Parathyroid adenoma (tissue), 2 donors: ENCODE results near the gene GRK2.

Source experiments
- H2AFZ ChIP-seq: fragments of 300-600 bp; sonication (generic); one replicate; pipeline ENCODE4 v1.7.0; 2017; ENCODE audit warnings: antibody characterized with exemption, mild to moderate bottlenecking
- H3K27ac ChIP-seq: fragments of 300-600 bp; sonication (generic); one replicate; pipeline ENCODE4 v1.7.0; 2017
- H3K27me3 ChIP-seq: fragments of 300-600 bp; sonication (generic); one replicate; pipeline ENCODE4 v1.7.0; 2017; ENCODE audit warnings: low read length; ENCODE audit not compliant: control insufficient read depth, insufficient read depth
- H3K36me3 ChIP-seq: fragments of 300-600 bp; sonication (generic); one replicate; pipeline ENCODE4 v1.7.0; 2017; ENCODE audit warnings: low read length; ENCODE audit not compliant: control insufficient read depth, insufficient read depth
- H3K4me1 ChIP-seq: fragments of 300-600 bp; sonication (generic); one replicate; pipeline ENCODE4 v1.7.0; 2017; ENCODE audit warnings: control low read depth
- H3K4me2 ChIP-seq: fragments of 300-600 bp; sonication (generic); one replicate; pipeline ENCODE4 v1.7.0; 2017; ENCODE audit warnings: low read length
- H3K4me3 ChIP-seq: fragments of 300-600 bp; sonication (generic); one replicate; pipeline ENCODE4 v1.7.0; 2017; ENCODE audit warnings: low read depth, low read length
- H3K79me2 ChIP-seq: fragments of 300-600 bp; sonication (generic); one replicate; pipeline ENCODE4 v1.7.0; 2017; ENCODE audit warnings: control low read depth
- H3K9ac ChIP-seq: fragments of 300-600 bp; sonication (generic); one replicate; pipeline ENCODE4 v1.7.0; 2017; ENCODE audit warnings: mild to moderate bottlenecking
- H3K9me3 ChIP-seq: fragments of 300-600 bp; sonication (generic); one replicate; pipeline ENCODE4 v1.7.0; 2017; ENCODE audit warnings: low read length; ENCODE audit not compliant: control insufficient read depth
- CTCF ChIP-seq: fragments of 300-600 bp; sonication (generic); IDR thresholded peaks from one replicate; pipeline ENCODE4 v1.7.0; 2017; ENCODE audit warnings: antibody characterized with exemption, mild to moderate bottlenecking
- donor health status: primary hyperparathyroidism.

GRK2 gene

GRCh38 chr11:67280341-67280787 is 14.1 kb downstream of the GRK2 start:
- Histone ChIP-seq H3K4me2 (no peak overlapping the region), H3K27ac (no peak overlapping the region), H3K4me1 (no peaks in the 10 kb centered on the region), H3K27me3 (no peaks in the 10 kb centered on the region), H3K9me3 (no peaks in the 10 kb centered on the region), H3K9ac (no peak overlapping the region), H2AFZ (no peak overlapping the region), H3K36me3 (no peaks in the 10 kb centered on the region), H3K4me3 (no peak overlapping the region), H3K79me2 (no peaks in the 10 kb centered on the region)
- TF ChIP-seq CTCF, result no peak

GRCh38 chr11:67280788-67281551 is 14.7 kb downstream of the GRK2 start:
- no peak for TF ChIP-seq CTCF
- Histone ChIP-seq H3K79me2 (no peaks in the 10 kb centered on the region), H3K4me2 (no peak overlapping the region), H3K9ac (no peak overlapping the region), H3K36me3 (no peaks in the 10 kb centered on the region), H2AFZ (no peak overlapping the region), H3K27me3 (no peaks in the 10 kb centered on the region), H3K4me1 (no peaks in the 10 kb centered on the region), H3K27ac (no peak overlapping the region), H3K9me3 (no peaks in the 10 kb centered on the region), H3K4me3 (no peak overlapping the region)

GRCh38 chr11:67281552-67282150 is 15.4 kb downstream of the GRK2 start:
- no peak overlapping the region for H3K4me3 ChIP-seq
- no peak overlapping the region for H3K9ac ChIP-seq
- H3K9me3 ChIP-seq, result no peaks in the 10 kb centered on the region
- no peak overlapping the region for H2AFZ ChIP-seq
- no peak overlapping the region for H3K4me2 ChIP-seq
- TF ChIP-seq CTCF, result no peak
- no peaks in the 10 kb centered on the region for H3K4me1 ChIP-seq
- H3K36me3 ChIP-seq, result no peaks in the 10 kb centered on the region
- no peaks in the 10 kb centered on the region for H3K27me3 ChIP-seq
- no peak overlapping the region for H3K27ac ChIP-seq
- H3K79me2 ChIP-seq, result no peaks in the 10 kb centered on the region

- no peaks in the 10 kb centered on the region for H3K79me2 ChIP-seq
- H3K4me1 ChIP-seq, result no peaks in the 10 kb centered on the region
- no peak overlapping the region for H2AFZ ChIP-seq
- no peak overlapping the region for H3K4me2 ChIP-seq
- no peak overlapping the region for H3K27ac ChIP-seq
- H3K9ac ChIP-seq, result no peak overlapping the region
- TF ChIP-seq CTCF, result no peak
- H3K36me3 ChIP-seq, result no peaks in the 10 kb centered on the region
- no peak overlapping the region for H3K4me3 ChIP-seq
- H3K27me3 ChIP-seq, result no peaks in the 10 kb centered on the region
- H3K9me3 ChIP-seq, result no peaks in the 10 kb centered on the region
Measured at GRCh38 chr11:67282155-67282875, 16.0 kb downstream of the GRK2 start.
